HepG2 (cell line): ENCODE measurements around the gene PRIMPOL. TPM values are rescaled to one million over a fixed set of nuclear protein-coding genes. Genes with fewer than 3 reads are reported as not detected.
"Not testable (repeated sequence)": the region's sequence is repeated elsewhere in the genome, so short reads cannot be mapped to it uniquely, and the experiment has no call there.

Experiments
- ATAC-seq: fragments of 200-7000 bp; cut with Tn5 transposase; 3 replicates; pipeline ENCODE4 v1.9.1; 2020; ENCODE audit warnings: mild to moderate bottlenecking, moderate library complexity
- BruUV-seq: library from RNA; stranded (reverse); fragments of 400-500 nt; replicated peaks from 2 replicates; lab custom pipeline; 2021; lab: Mats Ljungman, UMichigan
- CTCF ChIA-PET: fragments of 300-600 bp; formaldehyde crosslinking; extraction: SDS; loops from one replicate; lab custom pipeline; 2021; ENCODE audit warnings: low total read pairs, inconsistent platforms, low intra/inter-chr PET ratio; lab: Yijun Ruan, JAX
- POLR2A ChIA-PET: fragments of 350-600 bp; sonication (Branson Sonifier 250); formaldehyde crosslinking; loops from one replicate; lab custom pipeline; 2020; ENCODE audit warnings: antibody characterized with exemption, inconsistent platforms; lab: Yijun Ruan, JAX
- DNase-seq: peaks from one replicate; pipeline ENCODE4 v3.0.0-alpha.2; 2015; ENCODE audit warnings: low spot score
- FAIRE-seq: peaks from 3 replicates; lab custom pipeline; 2011; peaks lifted over from hg19 to GRCh38; lab: Jason Lieb, UNC
- H2AFZ ChIP-seq: one replicate; pipeline ENCODE4 v1.6.1; 2011; ENCODE audit warnings: low read length, inconsistent platforms
- H3K27ac ChIP-seq: fragments of 300-600 bp; 3 replicates; pipeline ENCODE4 v1.8.0; 2011; ENCODE audit warnings: mixed run types, mild to moderate bottlenecking, mixed read lengths, low read length, inconsistent platforms; ENCODE audit not compliant: insufficient read depth; ENCODE audit errors: extremely low read length
- H3K27me3 ChIP-seq, 2 experiments: fragments of 200-600 bp in 1 of 2; 2 replicates in 1 of 2; 3 replicates in 1 of 2; pipeline versions ENCODE4 v1.6.0 to v1.8.0; 2011; ENCODE audit warnings: low read length in 2 of 2, mild to moderate bottlenecking in 2 of 2, moderate library complexity in 2 of 2, inconsistent platforms in 1 of 2; ENCODE audit not compliant: insufficient read depth in 2 of 2, control insufficient read depth in 1 of 2
- H3K36me3 ChIP-seq, 2 experiments: fragments of 200-600 bp in 1 of 2; replicated peaks in 1 of 2; 2 replicates in 1 of 2; 3 replicates in 1 of 2; pipeline versions ENCODE4 v1.5.1 to v1.8.0; 2011; ENCODE audit warnings: low read length in 2 of 2, inconsistent platforms in 1 of 2; ENCODE audit not compliant: insufficient read depth in 2 of 2, control insufficient read depth in 1 of 2
- H3K4me1 ChIP-seq: 2 replicates; pipeline ENCODE4 v1.5.1; 2012; ENCODE audit warnings: low read length, inconsistent platforms; ENCODE audit not compliant: insufficient read depth
- H3K4me2 ChIP-seq: 2 replicates; pipeline ENCODE4 v1.6.0; 2011; ENCODE audit warnings: low read depth, low read length, inconsistent platforms
- H3K4me3 ChIP-seq, 3 experiments: fragments of 200-600 bp in 1 of 3; sonication (generic), shearing (Covaris generic) in 1 of 3; replicated peaks in 1 of 3; 2 replicates each; pipeline ENCODE4 v1.5.1; 2011 to 2016; ENCODE audit warnings: low read length in 3 of 3, inconsistent platforms in 2 of 3, low read depth in 2 of 3, mild to moderate bottlenecking in 2 of 3, control low read depth in 1 of 3, mixed read lengths in 1 of 3; ENCODE audit not compliant: insufficient read depth in 1 of 3
- H3K79me2 ChIP-seq: one replicate; pipeline ENCODE4 v1.6.1; 2011; ENCODE audit warnings: low read length, inconsistent platforms; ENCODE audit not compliant: insufficient read depth
- H3K9ac ChIP-seq: 2 replicates; pipeline ENCODE4 v1.6.0; 2011; ENCODE audit warnings: mild to moderate bottlenecking, low read depth, low read length, inconsistent platforms; ENCODE audit not compliant: insufficient read depth
- H3K9me3 ChIP-seq: 2 replicates; pipeline ENCODE4 v1.5.1; 2012; ENCODE audit warnings: mild to moderate bottlenecking, low read length
- H4K20me1 ChIP-seq: 2 replicates; pipeline ENCODE4 v1.6.0; 2011; ENCODE audit warnings: inconsistent platforms, mild to moderate bottlenecking, low read length, moderate library complexity; ENCODE audit not compliant: insufficient read depth
- CEBPG ChIP-seq: IDR thresholded peaks from 2 replicates; pipeline ENCODE4 v1.6.1; 2016
- CHD4 ChIP-seq: fragments of 200-600 bp; sonication (generic); IDR thresholded peaks from 2 replicates; pipeline ENCODE4 v1.7.0; 2017; ENCODE audit warnings: mild to moderate bottlenecking, low read length, borderline replicate concordance
- CREM ChIP-seq, 2 experiments: sonication (generic) in 1 of 2; formaldehyde crosslinking in 1 of 2; IDR thresholded peaks; 2 replicates each; pipeline versions ENCODE4 v1.4.0 to v1.6.1; 2016 to 2020; ENCODE audit warnings: antibody characterized with exemption in 1 of 2, mild to moderate bottlenecking in 1 of 2, missing genetic modification reagents in 1 of 2
- ELF3 ChIP-seq: IDR thresholded peaks from 2 replicates; pipeline ENCODE4 v1.6.1; 2016; ENCODE audit warnings: missing genetic modification reagents, missing compliant biosample characterization
- GATAD2A ChIP-seq: IDR thresholded peaks from 2 replicates; pipeline ENCODE4 v1.6.1; 2016
- HNF1A ChIP-seq, 2 experiments: sonication (generic) in 1 of 2; formaldehyde crosslinking in 1 of 2; IDR thresholded peaks; 2 replicates each; pipeline versions ENCODE4 v1.4.0 to v1.6.1; 2016 to 2020; ENCODE audit warnings: borderline replicate concordance in 1 of 2, low read depth in 1 of 2, mild to moderate bottlenecking in 1 of 2, missing genetic modification reagents in 1 of 2
- HNF4G ChIP-seq, 2 experiments: sonication (generic) in 1 of 2; formaldehyde crosslinking in 1 of 2; IDR thresholded peaks; 2 replicates each; pipeline versions ENCODE4 v1.4.0 to v1.6.1; 2011 to 2020; ENCODE audit warnings: borderline replicate concordance in 2 of 2, low read depth in 2 of 2, mild to moderate bottlenecking in 2 of 2, low read length in 1 of 2, missing genetic modification reagents in 1 of 2, moderate library complexity in 1 of 2
- MIER3 ChIP-seq: IDR thresholded peaks from 2 replicates; pipeline ENCODE4 v1.6.1; 2016; ENCODE audit warnings: missing compliant biosample characterization, borderline replicate concordance
- NONO ChIP-seq, 2 experiments: fragments of 450-650 bp in 1 of 2; sonication (generic) in 1 of 2; formaldehyde crosslinking in 1 of 2; IDR thresholded peaks in 1 of 2; conservative IDR thresholded peaks in 1 of 2; 2 replicates each; pipeline versions ENCODE4 v1.6.1 to v1.8.0; 2017 to 2022; ENCODE audit warnings: mild to moderate bottlenecking in 1 of 2, missing genetic modification reagents in 1 of 2, moderate library complexity in 1 of 2
- RXRA ChIP-seq: sonication (generic); formaldehyde crosslinking; IDR thresholded peaks from 2 replicates; pipeline ENCODE4 v1.5.1; 2020; ENCODE audit warnings: missing genetic modification reagents
- SALL1 ChIP-seq: sonication (generic); formaldehyde crosslinking; IDR thresholded peaks from 2 replicates; pipeline ENCODE4 v1.8.0; 2022; ENCODE audit warnings: mild to moderate bottlenecking, missing genetic modification reagents
- SIX1 ChIP-seq: sonication (generic); formaldehyde crosslinking; IDR thresholded peaks from 2 replicates; pipeline ENCODE4 v1.4.0; 2020; ENCODE audit warnings: missing genetic modification reagents, borderline replicate concordance
- ZEB1 ChIP-seq: IDR thresholded peaks from 2 replicates; pipeline ENCODE4 v1.6.1; 2012; ENCODE audit warnings: mild to moderate bottlenecking, low read depth, inconsistent platforms; ENCODE audit not compliant: insufficient replicate concordance
- ZGPAT ChIP-seq: IDR thresholded peaks from 2 replicates; pipeline ENCODE4 v1.6.1; 2016; ENCODE audit warnings: mild to moderate bottlenecking
- ZMYM4 ChIP-seq: sonication (generic); formaldehyde crosslinking; IDR thresholded peaks from 2 replicates; pipeline ENCODE4 v1.8.1; 2023; ENCODE audit warnings: mild to moderate bottlenecking, missing genetic modification reagents
- ZNF709 ChIP-seq: sonication (generic); formaldehyde crosslinking; IDR thresholded peaks from 2 replicates; pipeline ENCODE4 v1.5.0; 2020; ENCODE audit warnings: mild to moderate bottlenecking, missing genetic modification reagents
- WGBS: methylation state at CpG from one replicate; pipeline ENCODE4 v1.1.6; 2017; ENCODE audit warnings: low lambda C conversion rate; 5-methylcytosine and 5-hydroxymethylcytosine counted together
- in situ Hi-C: cut with HindIII; loops from 2 replicates; pipeline ENCODE4 v1.10.0; 2017; ENCODE audit warnings: low pct_unique_long_range_greater_than_20kb; ENCODE audit not compliant: extremely low pct_ligation_motif_present
- intact Hi-C: fragments of 100-400 bp; cut with micrococcal nuclease; formaldehyde crosslinking; loops from one replicate; pipeline ENCODE4 v1.10.0; 2022; ENCODE audit not compliant: unreplicated experiment
- polyA plus RNA-seq, 8 experiments: library from polyadenylated mRNA; depleted of rRNA in 3 of 8; stranded (reverse) in 7 of 8; unstranded in 1 of 8; fragments of >200 nt; fragmentation: Illumina TruSeq in 4 of 8; extraction: Trizol in 4 of 8; gene quantifications; 2 replicates each; pipeline versions ENCODE4 v1.2.1 to v1.2.3, GENCODE V29; 2011 to 2016; ENCODE audit warnings: low read depth in 4 of 8, missing spikeins in 1 of 8, mixed read lengths in 1 of 8; ENCODE audit not compliant: insufficient read depth in 1 of 8
- total RNA-seq, 5 experiments: library from RNA; depleted of rRNA; stranded (reverse); fragments of >200 nt; fragmentation: Illumina TruSeq; extraction: Trizol; gene quantifications; 2 replicates each; pipeline ENCODE4 v1.2.3, GENCODE V29; 2016; ENCODE audit warnings: low read depth in 1 of 5

The PRIMPOL gene
- total and polyA plus RNA-seq, 2 of the 13 experiments (the other 11 are each of a cell fraction or from before 2014, with no cell fraction given): 7.3 to 11.0 TPM

- H3K9me3 ChIP-seq; BruUV-seq; H3K27me3 ChIP-seq; in situ Hi-C loops; CTCF ChIA-PET; H2AFZ ChIP-seq; H4K20me1 ChIP-seq; TF ChIP-seq NONO (IDR thresholded peaks at IDR 0.05); CREM (CRISPR knock-in tag; IDR thresholded peaks at IDR 0.05): not testable (repeated sequence)
- Histone ChIP-seq H3K79me2 (peaks cover 45% of the 10 kb centered on the region), H3K4me2 (peak overlapping the region; percentile 82), H3K36me3 (peaks cover 2 to 23% of the 10 kb centered on the region in 2 experiments; a peak in 4 of 5 replicates), H3K4me3 (peak overlapping the region; percentile 59 to 81 (median 68); a peak in 5 of 6 replicates), H3K4me1 (peaks cover 68% of the 10 kb centered on the region), H3K9ac (peak overlapping the region; percentile 85), H3K27ac (peak overlapping the region; percentile 91)
- ATAC-seq (peak; percentile 46), DNase-seq (peak; percentile 96), FAIRE-seq (peak; percentile 81)
- intact Hi-C loops: loop anchor here (2.0 kb wide), 2 partner anchors 17 to 23 kb away; partner anchors contain the start of genes CASP3 and PRIMPOL
- POLR2A ChIA-PET: interaction anchor here (1.1 to 2.8 kb wide), 11 partner anchors 9 to 576 kb away, joined by 3 to 48 read pairs (median 4); partner anchors contain the start of genes CASP3, CENPU, IRF2 and PRIMPOL
- 2% methylated on average over 11 of the region's 11 CpGs for WGBS
- TF ChIP-seq ZNF709 (CRISPR knock-in tag): peak; percentile 41; the same call in 1 of the 2 replicates
- TF ChIP-seq NONO (CRISPR knock-in tag; conservative IDR thresholded peaks at IDR 0.05): peak; percentile 35; the same call in 1 of the 2 replicates
- TF ChIP-seq SALL1 (CRISPR knock-in tag): peak; percentile 76
- TF ChIP-seq HNF4G (IDR thresholded peaks at IDR 0.05; ENCODE audit: borderline replicate concordance, low read depth, low read length): peak; percentile 30; the same call in 1 of the 2 replicates
- 0 out of 2 replicates have a peak, but pooled peaks have one; percentile 20 for TF ChIP-seq HNF4G (CRISPR knock-in tag; IDR thresholded peaks at IDR 0.05; ENCODE audit: borderline replicate concordance, low read depth)
- TF ChIP-seq HNF1A (IDR thresholded peaks at IDR 0.05; ENCODE audit: low read depth): peak; percentile 92
- peak; percentile 96 for TF ChIP-seq HNF1A (CRISPR knock-in tag; IDR thresholded peaks at IDR 0.05; ENCODE audit: borderline replicate concordance)
- peak; percentile 77; the same call in 1 of the 2 replicates for TF ChIP-seq ZMYM4 (CRISPR knock-in tag)
- TF ChIP-seq CEBPG (CRISPR knock-in tag): peak; percentile 73
- peak; percentile 50; the same call in 1 of the 2 replicates for TF ChIP-seq CHD4
- peak; percentile 63 for TF ChIP-seq GATAD2A
- peak; percentile 30; the same call in 1 of the 2 replicates for TF ChIP-seq SIX1 (CRISPR knock-in tag)
- TF ChIP-seq RXRA (CRISPR knock-in tag): peak; percentile 89
- TF ChIP-seq CREM (IDR thresholded peaks at IDR 0.05): peak; percentile 66
- TF ChIP-seq ZEB1: peak; percentile 15
- TF ChIP-seq ZGPAT (CRISPR knock-in tag): peak; percentile 80
- peak; percentile 62; the same call in 1 of the 2 replicates for TF ChIP-seq MIER3 (CRISPR knock-in tag)
- TF ChIP-seq ELF3 (CRISPR knock-in tag): peak; percentile 52; the same call in 1 of the 2 replicates
Measured at GRCh38 chr4:184625783-184626596, 23.5 kb upstream of the PRIMPOL start.
